Glomerular endothelial cell (primary cell): ENCODE measurements around the gene SLC12A7. TPM values are rescaled to one million over a fixed set of nuclear protein-coding genes. Genes with fewer than 3 reads are reported as not detected.

ENCODE experiments used
- DNase-seq: peaks from one replicate; pipeline ENCODE4 v3.0.0-alpha.2; 2011; ENCODE audit warnings: low read depth, low spot score; ENCODE audit errors: extremely low read depth
- total RNA-seq: library from RNA; depleted of rRNA; stranded (reverse); fragments of >200 nt; gene quantifications from 2 replicates; pipeline ENCODE4 v1.2.3, GENCODE V29; 2015

SLC12A7 gene
- total RNA-seq, 1 donor from 2014 or later = 49.8 TPM

- no peak for DNase-seq
Measured at GRCh38 chr5:1012313-1012841, 99.5 kb downstream of the SLC12A7 start.

- no peak for DNase-seq
Measured at GRCh38 chr5:1011741-1012312, 100.0 kb downstream of the SLC12A7 start.

GRCh38 chr5:1011226-1011631 lies 100.6 kb downstream of the SLC12A7 start:
- DNase-seq = no peak

GRCh38 chr5:1010641-1011046 lies 101.2 kb downstream of the SLC12A7 start:
- no peak for DNase-seq

- no peak for DNase-seq
Measured at GRCh38 chr5:1010181-1010510, 101.7 kb downstream of the SLC12A7 start.

- no peak for DNase-seq
Measured at GRCh38 chr5:1009359-1010180, 102.3 kb downstream of the SLC12A7 start.

GRCh38 chr5:1008451-1009358 lies 103.2 kb downstream of the SLC12A7 start, which contains the start of gene NKD2:
Gene NKD2, plus strand, starts transcription at chr5:1008802. Its CDS starts 256 bp downstream, at chr5:1009058.
- no peak for DNase-seq

GRCh38 chr5:1007681-1008450 lies 104.0 kb downstream of the SLC12A7 start:
- DNase-seq = no peak

- no peak for DNase-seq
Measured at GRCh38 chr5:1007221-1007680, 104.6 kb downstream of the SLC12A7 start.

- no peak for DNase-seq
Measured at GRCh38 chr5:1006656-1007071, 105.2 kb downstream of the SLC12A7 start.

- DNase-seq = no peak
Measured at GRCh38 chr5:1005904-1006655, 105.8 kb downstream of the SLC12A7 start.

- no peak for DNase-seq
Measured at GRCh38 chr5:1005249-1005851, 106.5 kb downstream of the SLC12A7 start.

GRCh38 chr5:1004461-1005248 lies 107.2 kb downstream of the SLC12A7 start:
- no peak for DNase-seq

- no peak for DNase-seq
Measured at GRCh38 chr5:1003296-1003937, 108.4 kb downstream of the SLC12A7 start.

- DNase-seq = no peak
Measured at GRCh38 chr5:1002836-1003235, 109.0 kb downstream of the SLC12A7 start.

GRCh38 chr5:1002271-1002546 lies 109.7 kb downstream of the SLC12A7 start:
- DNase-seq = no peak

GRCh38 chr5:1001406-1002270 lies 110.2 kb downstream of the SLC12A7 start:
- DNase-seq = no peak
